Measurements from ENCODE around the gene KCNK6.

GRCh38 chr19:38359242-38360021 lies 39.8 kb downstream of the KCNK6 start:
- TF ChIP-seq CTCF (IDR thresholded peaks at IDR 0.05; ENCODE audit: borderline replicate concordance, extremely low read depth, low read length, poor library complexity, severe bottlenecking) (no peak), EZH2 (IDR thresholded peaks at IDR 0.05; ENCODE audit: borderline replicate concordance, low read depth, low read length, severe bottlenecking) (no peak)
